Renal cortical epithelial cell (primary cell): ENCODE measurements around the gene ZNF618. TPM values are rescaled to one million over a fixed set of nuclear protein-coding genes. Genes with fewer than 3 reads are reported as not detected.

Experiments
- DNase-seq: peaks from one replicate; pipeline ENCODE4 v3.0.0-alpha.2; 2011; ENCODE audit warnings: low read depth
- total RNA-seq: library from RNA; depleted of rRNA; stranded (reverse); fragments of >200 nt; gene quantifications from 2 replicates; pipeline ENCODE4 v1.2.3, GENCODE V29; 2014

The ZNF618 gene
- total RNA-seq, 1 donor from 2014 or later: 30.6 TPM

GRCh38 chr9:113934167-113934828, 58.2 kb downstream of the ZNF618 start:
- no peak for DNase-seq

- no peak for DNase-seq
Observed at GRCh38 chr9:113934829-113935676, 58.9 kb downstream of the ZNF618 start.

- no peak for DNase-seq
Observed at GRCh38 chr9:113935677-113936380, 59.7 kb downstream of the ZNF618 start.

GRCh38 chr9:113940077-113940476, 64.0 kb downstream of the ZNF618 start:
- DNase-seq: no peak

GRCh38 chr9:113941056-113941455, 64.9 kb downstream of the ZNF618 start:
- DNase-seq: no peak

- no peak for DNase-seq
Observed at GRCh38 chr9:113941526-113941925, 65.4 kb downstream of the ZNF618 start.

- DNase-seq: no peak
Observed at GRCh38 chr9:113943112-113944009, 67.3 kb downstream of the ZNF618 start.

- no peak for DNase-seq
Observed at GRCh38 chr9:113945784-113946183, 69.7 kb downstream of the ZNF618 start.

GRCh38 chr9:113946496-113947115, 70.5 kb downstream of the ZNF618 start:
- no peak for DNase-seq

- DNase-seq: no peak
Observed at GRCh38 chr9:113947941-113948340, 71.8 kb downstream of the ZNF618 start.

- no peak for DNase-seq
Observed at GRCh38 chr9:113948891-113949570, 72.9 kb downstream of the ZNF618 start.

- no peak for DNase-seq
Observed at GRCh38 chr9:113949571-113950078, 73.5 kb downstream of the ZNF618 start.

GRCh38 chr9:113950195-113951031, 74.3 kb downstream of the ZNF618 start:
- DNase-seq: no peak

GRCh38 chr9:113951032-113951372, 74.9 kb downstream of the ZNF618 start:
- DNase-seq: no peak

- no peak for DNase-seq
Observed at GRCh38 chr9:113952676-113953075, 76.6 kb downstream of the ZNF618 start.

GRCh38 chr9:113953531-113953930, 77.4 kb downstream of the ZNF618 start:
- no peak for DNase-seq

- no peak for DNase-seq
Observed at GRCh38 chr9:113954591-113954990, 78.5 kb downstream of the ZNF618 start.

GRCh38 chr9:113955076-113955752, 79.1 kb downstream of the ZNF618 start:
- DNase-seq: peak; percentile 90

- DNase-seq: no peak
Observed at GRCh38 chr9:113956901-113957300, 80.8 kb downstream of the ZNF618 start.
